ENCODE data around the gene ZP3.

DNA sequence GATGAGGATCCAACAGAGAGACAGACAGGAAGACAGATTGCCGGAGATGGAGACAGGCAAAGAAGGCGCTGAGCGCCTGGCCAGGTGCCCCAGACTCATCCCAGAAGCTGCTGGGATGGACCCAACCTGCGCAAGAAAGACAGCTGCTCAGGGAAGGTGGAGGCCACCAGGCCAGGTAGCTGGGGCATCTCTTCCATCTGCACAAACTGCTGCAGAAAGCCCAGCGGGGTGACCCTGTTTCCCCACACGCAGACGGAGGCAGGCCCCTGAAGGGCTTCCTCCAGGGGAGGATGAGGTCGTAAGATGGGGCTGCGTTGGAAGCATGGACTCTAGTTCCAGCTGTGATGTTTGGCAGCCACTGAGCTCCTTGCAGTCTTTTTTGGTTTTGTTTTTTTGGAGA lies 49.5 kb upstream of the ZP3 start:
- no peak for TF ChIP-seq CTCF (IDR thresholded peaks at IDR 0.05)
- no peak for TF ChIP-seq EP300 (IDR thresholded peaks at IDR 0.05)
- no peak for TF ChIP-seq POLR2A (IDR thresholded peaks at IDR 0.05)
